ENCODE results near the gene DUSP1. TPM values are rescaled to one million over a fixed set of nuclear protein-coding genes. Genes with fewer than 3 reads are reported as not detected.

DUSP1 gene
- polyA plus RNA-seq, 1 donor from 2014 or later = 48.3 TPM

DNA sequence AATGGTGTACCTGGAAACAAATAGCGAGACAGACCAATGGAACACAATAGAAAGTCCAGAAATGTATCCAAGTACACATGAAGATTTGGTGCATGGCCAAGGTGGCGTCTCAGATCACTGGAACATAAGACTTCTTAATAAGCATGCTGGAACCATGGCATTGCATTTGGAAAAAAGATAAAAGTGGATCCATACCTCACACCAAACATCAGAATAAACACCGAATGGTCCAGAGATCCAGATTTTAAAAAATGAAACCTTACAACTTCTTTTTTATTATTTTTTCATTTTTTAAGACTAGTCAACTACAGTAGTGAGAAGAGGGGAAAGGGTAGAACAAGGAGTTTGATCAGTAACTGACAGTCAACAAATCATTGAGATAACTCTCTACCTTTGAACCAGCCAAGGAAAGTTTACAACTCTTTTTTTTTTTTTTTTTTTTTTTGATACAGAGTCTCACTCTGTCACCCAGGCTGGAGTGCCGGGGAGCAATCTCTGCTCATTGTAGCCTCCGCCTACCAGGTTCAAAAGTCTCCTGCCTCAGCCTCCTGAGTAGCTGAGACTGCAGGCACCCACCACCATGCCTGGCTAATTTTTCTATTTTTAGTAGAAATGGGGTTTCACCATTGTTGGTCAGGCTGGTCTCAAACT is 8.8 kb upstream of the DUSP1 start (continued):
- TF ChIP-seq POLR2AphosphoS5 (IDR thresholded peaks at IDR 0.05) (no peak), SMC3 (conservative IDR thresholded peaks at IDR 0.05; ENCODE audit: poor library complexity) (no peak)

DNA sequence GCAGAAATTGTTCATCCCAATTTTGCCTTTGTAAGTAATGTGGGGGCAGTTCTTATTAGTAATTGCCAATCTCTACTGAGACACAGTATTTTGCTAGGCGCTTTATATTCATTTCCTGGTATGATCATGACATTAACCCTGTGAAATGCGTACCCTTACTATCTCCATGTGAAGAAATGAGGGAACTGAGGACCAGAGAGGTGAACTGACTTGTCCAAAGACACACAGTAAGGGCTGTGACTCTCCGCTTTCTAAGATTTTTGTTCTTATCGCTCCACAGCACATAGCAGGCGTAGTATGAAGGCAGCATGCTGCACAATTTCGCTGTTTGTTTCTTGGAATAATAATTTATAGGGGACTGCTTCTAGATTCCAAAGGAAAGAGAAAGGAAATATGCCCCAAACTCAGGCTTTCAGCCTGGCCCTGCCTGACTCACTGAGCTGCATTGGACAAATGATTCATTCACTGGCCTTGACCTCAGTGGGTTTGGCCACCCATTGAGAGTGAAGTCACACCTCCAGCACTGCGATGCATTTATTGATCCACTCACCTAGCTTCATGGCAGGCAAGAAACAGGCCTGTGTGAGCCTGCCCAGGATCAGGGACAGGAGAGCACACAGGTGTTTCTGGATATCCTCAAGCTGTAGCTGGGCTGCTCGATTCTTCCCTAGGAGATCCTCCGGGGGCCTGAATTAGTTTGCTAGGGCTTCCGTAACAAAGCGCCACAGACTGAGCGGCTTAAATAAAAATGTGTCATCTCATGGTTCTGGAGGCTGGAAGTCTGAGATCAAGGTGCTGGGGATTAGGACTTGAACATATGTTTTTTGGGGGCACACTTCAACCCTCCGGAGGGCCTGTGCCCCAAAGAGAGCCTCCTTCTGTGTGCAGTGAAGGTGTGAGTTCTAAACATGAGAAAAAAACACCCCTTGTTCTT is 7.2 kb upstream of the DUSP1 start:
- Histone ChIP-seq H4K20me1 (ENCODE audit: insufficient read depth) (no peaks in the 10 kb centered on the region), H3F3A (ENCODE audit: insufficient read depth, low read length, poor library complexity, severe bottlenecking) (no peaks in the 10 kb centered on the region), H3K36me3 (ENCODE audit: insufficient read depth, low read length) (no peaks in the 10 kb centered on the region), H3K27me3 (ENCODE audit: insufficient read depth, low read depth, low read length) (no peaks in the 10 kb centered on the region), H2AFZ (ENCODE audit: low read depth, low read length) (no peak overlapping the region), H3K9me3 (ENCODE audit: low read length) (no peaks in the 10 kb centered on the region), H3K9ac (ENCODE audit: low read length) (no peak overlapping the region), H3K4me3 (ENCODE audit: low read length) (no peak overlapping the region), H3K79me2 (replicated peaks; ENCODE audit: insufficient read depth, low read length) (no peaks in the 10 kb centered on the region), H3K27ac (ENCODE audit: low read length) (no peak overlapping the region), H3K9me2 (ENCODE audit: insufficient read depth, low read length) (no peaks in the 10 kb centered on the region), H3K4me2 (ENCODE audit: low read length) (no peak overlapping the region)
- TF ChIP-seq, protein P1, sequence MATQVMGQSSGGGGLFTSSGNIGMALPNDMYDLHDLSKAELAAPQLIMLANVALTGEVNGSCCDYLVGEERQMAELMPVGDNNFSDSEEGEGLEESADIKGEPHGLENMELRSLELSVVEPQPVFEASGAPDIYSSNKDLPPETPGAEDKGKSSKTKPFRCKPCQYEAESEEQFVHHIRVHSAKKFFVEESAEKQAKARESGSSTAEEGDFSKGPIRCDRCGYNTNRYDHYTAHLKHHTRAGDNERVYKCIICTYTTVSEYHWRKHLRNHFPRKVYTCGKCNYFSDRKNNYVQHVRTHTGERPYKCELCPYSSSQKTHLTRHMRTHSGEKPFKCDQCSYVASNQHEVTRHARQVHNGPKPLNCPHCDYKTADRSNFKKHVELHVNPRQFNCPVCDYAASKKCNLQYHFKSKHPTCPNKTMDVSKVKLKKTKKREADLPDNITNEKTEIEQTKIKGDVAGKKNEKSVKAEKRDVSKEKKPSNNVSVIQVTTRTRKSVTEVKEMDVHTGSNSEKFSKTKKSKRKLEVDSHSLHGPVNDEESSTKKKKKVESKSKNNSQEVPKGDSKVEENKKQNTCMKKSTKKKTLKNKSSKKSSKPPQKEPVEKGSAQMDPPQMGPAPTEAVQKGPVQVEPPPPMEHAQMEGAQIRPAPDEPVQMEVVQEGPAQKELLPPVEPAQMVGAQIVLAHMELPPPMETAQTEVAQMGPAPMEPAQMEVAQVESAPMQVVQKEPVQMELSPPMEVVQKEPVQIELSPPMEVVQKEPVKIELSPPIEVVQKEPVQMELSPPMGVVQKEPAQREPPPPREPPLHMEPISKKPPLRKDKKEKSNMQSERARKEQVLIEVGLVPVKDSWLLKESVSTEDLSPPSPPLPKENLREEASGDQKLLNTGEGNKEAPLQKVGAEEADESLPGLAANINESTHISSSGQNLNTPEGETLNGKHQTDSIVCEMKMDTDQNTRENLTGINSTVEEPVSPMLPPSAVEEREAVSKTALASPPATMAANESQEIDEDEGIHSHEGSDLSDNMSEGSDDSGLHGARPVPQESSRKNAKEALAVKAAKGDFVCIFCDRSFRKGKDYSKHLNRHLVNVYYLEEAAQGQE (IDR thresholded peaks at IDR 0.05; ENCODE audit: borderline replicate concordance) = no peak
- no peak for TF ChIP-seq EP300 (conservative IDR thresholded peaks at IDR 0.05; ENCODE audit: poor library complexity, severe bottlenecking)

DNA sequence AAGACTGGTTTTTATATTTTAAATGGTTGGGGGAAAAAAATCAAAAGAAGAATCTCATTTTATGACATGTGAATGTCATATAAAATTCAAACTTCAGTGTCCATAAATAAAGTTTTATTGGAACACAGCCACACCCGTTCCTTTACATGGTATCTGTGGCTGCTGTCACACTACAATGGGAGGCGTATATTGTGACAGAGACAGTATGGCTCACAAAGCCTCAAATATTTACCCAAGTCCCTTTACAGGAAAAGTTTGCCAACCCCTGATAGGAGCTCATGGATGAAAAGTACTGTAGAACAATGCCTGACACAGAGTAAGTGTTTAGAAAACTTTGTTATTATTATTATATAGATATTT is 5.2 kb upstream of the DUSP1 start:
- Histone ChIP-seq H3K27ac (ENCODE audit: low read length) (no peak overlapping the region), H3K79me2 (replicated peaks; ENCODE audit: insufficient read depth, low read length) (no peaks in the 10 kb centered on the region), H4K20me1 (ENCODE audit: insufficient read depth) (no peaks in the 10 kb centered on the region), H2AFZ (ENCODE audit: low read depth, low read length) (no peak overlapping the region), H3K9me3 (ENCODE audit: low read length) (no peaks in the 10 kb centered on the region), H3K36me3 (ENCODE audit: insufficient read depth, low read length) (no peaks in the 10 kb centered on the region), H3K4me3 (ENCODE audit: low read length) (no peak overlapping the region), H3K4me2 (ENCODE audit: low read length) (no peak overlapping the region), H3K9ac (ENCODE audit: low read length) (no peak overlapping the region), H3K27me3 (ENCODE audit: insufficient read depth, low read depth, low read length) (no peaks in the 10 kb centered on the region), H3F3A (ENCODE audit: insufficient read depth, low read length, poor library complexity, severe bottlenecking) (no peaks in the 10 kb centered on the region), H3K9me2 (ENCODE audit: insufficient read depth, low read length) (no peaks in the 10 kb centered on the region)
- TF ChIP-seq RAD21 (conservative IDR thresholded peaks at IDR 0.05) (no peak), MXI1 (conservative IDR thresholded peaks at IDR 0.05; ENCODE audit: poor library complexity, severe bottlenecking) (no peak), EP300 (conservative IDR thresholded peaks at IDR 0.05; ENCODE audit: poor library complexity, severe bottlenecking) (no peak), EZH2 (IDR thresholded peaks at IDR 0.05; ENCODE audit: borderline replicate concordance, insufficient read depth, low read length, poor library complexity, severe bottlenecking) (no peak), TAF1 (IDR thresholded peaks at IDR 0.05; ENCODE audit: low read depth) (no peak), SMC3 (conservative IDR thresholded peaks at IDR 0.05; ENCODE audit: poor library complexity) (no peak)
- TF ChIP-seq, protein P1 (IDR thresholded peaks at IDR 0.05; ENCODE audit: borderline replicate concordance) = no peak
- TF ChIP-seq, protein P2, sequence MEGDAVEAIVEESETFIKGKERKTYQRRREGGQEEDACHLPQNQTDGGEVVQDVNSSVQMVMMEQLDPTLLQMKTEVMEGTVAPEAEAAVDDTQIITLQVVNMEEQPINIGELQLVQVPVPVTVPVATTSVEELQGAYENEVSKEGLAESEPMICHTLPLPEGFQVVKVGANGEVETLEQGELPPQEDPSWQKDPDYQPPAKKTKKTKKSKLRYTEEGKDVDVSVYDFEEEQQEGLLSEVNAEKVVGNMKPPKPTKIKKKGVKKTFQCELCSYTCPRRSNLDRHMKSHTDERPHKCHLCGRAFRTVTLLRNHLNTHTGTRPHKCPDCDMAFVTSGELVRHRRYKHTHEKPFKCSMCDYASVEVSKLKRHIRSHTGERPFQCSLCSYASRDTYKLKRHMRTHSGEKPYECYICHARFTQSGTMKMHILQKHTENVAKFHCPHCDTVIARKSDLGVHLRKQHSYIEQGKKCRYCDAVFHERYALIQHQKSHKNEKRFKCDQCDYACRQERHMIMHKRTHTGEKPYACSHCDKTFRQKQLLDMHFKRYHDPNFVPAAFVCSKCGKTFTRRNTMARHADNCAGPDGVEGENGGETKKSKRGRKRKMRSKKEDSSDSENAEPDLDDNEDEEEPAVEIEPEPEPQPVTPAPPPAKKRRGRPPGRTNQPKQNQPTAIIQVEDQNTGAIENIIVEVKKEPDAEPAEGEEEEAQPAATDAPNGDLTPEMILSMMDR (IDR thresholded peaks at IDR 0.05; ENCODE audit: poor library complexity, severe bottlenecking) = no peak

Data from neural cell (in vitro differentiated cells).